A549 (cell line): ENCODE measurements around the gene ZHX3. TPM values are rescaled to one million over a fixed set of nuclear protein-coding genes. Genes with fewer than 3 reads are reported as not detected.

Experiments used
- ATAC-seq, 2 experiments: fragments of 200-7000 bp in 1 of 2; fragments of >200 bp in 1 of 2; cut with Nextera tagmentation in 1 of 2; cut with Tn5 transposase in 1 of 2; 3 replicates each; pipeline versions ENCODE4 v1.8.0 to v1.9.1; 2018 to 2020; ENCODE audit warnings: mild to moderate bottlenecking in 1 of 2, moderate library complexity in 1 of 2
- CTCF ChIA-PET: fragments of 300-600 bp; sonication (Branson Sonifier 250); formaldehyde crosslinking; extraction: SDS; loops from one replicate; lab custom pipeline; 2021; ENCODE audit warnings: antibody characterized with exemption, inconsistent platforms; lab: Yijun Ruan, JAX
- POLR2A ChIA-PET: fragments of 350-600 bp; formaldehyde crosslinking; extraction: SDS; loops from one replicate; lab custom pipeline; 2021; ENCODE audit warnings: antibody characterized with exemption, inconsistent platforms; lab: Yijun Ruan, JAX
- DNase-seq, 2 experiments: peaks; one replicate each; pipeline versions ENCODE4 v3.0.0 to v3.0.0-alpha.2; 2011 to 2016; ENCODE audit warnings: low read depth in 1 of 2, low spot score in 1 of 2
- FAIRE-seq: peaks from 2 replicates; lab custom pipeline; 2011; peaks lifted over from hg19 to GRCh38; lab: Jason Lieb, UNC
- H3K27ac ChIP-seq, 2 experiments: fragments of >200 bp; sonication (Bioruptor Twin); formaldehyde crosslinking; 3 replicates each; pipeline ENCODE4 v1.5.1; 2016 to 2017
- H3K4me1 ChIP-seq: fragments of >200 bp; sonication (Bioruptor Twin); formaldehyde crosslinking; 3 replicates; pipeline ENCODE4 v1.6.1; 2016
- H3K4me2 ChIP-seq: fragments of >200 bp; sonication (Bioruptor Twin); formaldehyde crosslinking; 3 replicates; pipeline ENCODE4 v1.6.1; 2016
- H3K4me3 ChIP-seq: fragments of >200 bp; sonication (Bioruptor Twin); formaldehyde crosslinking; 3 replicates; pipeline ENCODE4 v1.5.1; 2016
- H3K9me3 ChIP-seq: fragments of >200 bp; sonication (Bioruptor Twin); formaldehyde crosslinking; 3 replicates; pipeline ENCODE4 v1.6.1; 2016
- CHD4 ChIP-seq: fragments of 200-600 bp; sonication (generic); IDR thresholded peaks from 2 replicates; pipeline ENCODE4 v1.6.1; 2016; ENCODE audit warnings: antibody characterized with exemption, mild to moderate bottlenecking, borderline replicate concordance
- EHF ChIP-seq: fragments of 250-450 bp; sonication (Bioruptor Pico); IDR thresholded peaks from 2 replicates; pipeline ENCODE4 v1.5.0; 2020; ENCODE audit warnings: mild to moderate bottlenecking
- ELK1 ChIP-seq: fragments of 150-350 bp; IDR thresholded peaks from 2 replicates; pipeline ENCODE4 v1.6.1; 2014; ENCODE audit warnings: low read depth, mild to moderate bottlenecking, low read length
- FOSB ChIP-seq: fragments of 250-450 bp; sonication (Bioruptor Pico); IDR thresholded peaks from 2 replicates; pipeline ENCODE4 v1.5.0; 2020; ENCODE audit warnings: mild to moderate bottlenecking, moderate library complexity
- HEYL ChIP-seq: fragments of 250-450 bp; sonication (Bioruptor Pico); IDR thresholded peaks from 2 replicates; pipeline ENCODE4 v1.8.0; 2021; ENCODE audit warnings: mild to moderate bottlenecking, moderate library complexity
- HMGXB4 ChIP-seq: fragments of 250-450 bp; sonication (Bioruptor Pico); IDR thresholded peaks from 2 replicates; pipeline ENCODE4 v1.5.0; 2021; ENCODE audit warnings: mild to moderate bottlenecking, moderate library complexity, borderline replicate concordance
- HOXB5 ChIP-seq: fragments of 250-450 bp; sonication (Bioruptor Pico); IDR thresholded peaks from 2 replicates; pipeline ENCODE4 v1.5.0; 2020; ENCODE audit warnings: mild to moderate bottlenecking, moderate library complexity
- KDM5A ChIP-seq: fragments of 200-600 bp; sonication (generic); IDR thresholded peaks from 2 replicates; pipeline ENCODE4 v1.6.1; 2016; ENCODE audit warnings: antibody characterized with exemption, mild to moderate bottlenecking
- MAFK ChIP-seq: fragments of 450-650 bp; IDR thresholded peaks from 2 replicates; pipeline ENCODE4 v1.6.1; 2014; ENCODE audit not compliant: partially characterized antibody
- MAZ ChIP-seq: fragments of 150-350 bp; IDR thresholded peaks from 2 replicates; pipeline ENCODE4 v1.6.1; 2014; ENCODE audit warnings: antibody characterized with exemption, low read depth, low read length, borderline replicate concordance
- MYC ChIP-seq: IDR thresholded peaks from 2 replicates; pipeline ENCODE4 v1.6.1; 2012; ENCODE audit warnings: mild to moderate bottlenecking, inconsistent platforms, low read length, improper control_type of control experiment, borderline replicate concordance
- NFE2L2 ChIP-seq: fragments of 150-350 bp; conservative IDR thresholded peaks from 2 replicates; pipeline ENCODE4 v1.6.1; 2014; ENCODE audit warnings: low read length
- POLR2A ChIP-seq: IDR thresholded peaks from 2 replicates; pipeline ENCODE4 v1.6.1; 2012; ENCODE audit warnings: mild to moderate bottlenecking, low read length
- RAD21 ChIP-seq, 2 experiments: fragments of >200 bp in 1 of 2; sonication (Bioruptor Twin) in 1 of 2; formaldehyde crosslinking in 1 of 2; IDR thresholded peaks in 1 of 2; conservative IDR thresholded peaks in 1 of 2; 2 replicates in 1 of 2; 3 replicates in 1 of 2; pipeline ENCODE4 v1.6.1; 2012 to 2018; ENCODE audit warnings: inconsistent platforms in 1 of 2
- RARB ChIP-seq: fragments of 250-450 bp; sonication (Bioruptor Pico); IDR thresholded peaks from 2 replicates; pipeline ENCODE4 v1.8.0; 2021; ENCODE audit warnings: mild to moderate bottlenecking, moderate library complexity
- RNF2 ChIP-seq: fragments of 200-600 bp; sonication (generic); IDR thresholded peaks from 2 replicates; pipeline ENCODE4 v1.6.1; 2016; ENCODE audit warnings: low read depth, mild to moderate bottlenecking, antibody characterized with exemption, moderate library complexity, borderline replicate concordance
- TFCP2L1 ChIP-seq: fragments of 250-450 bp; sonication (Bioruptor Pico); IDR thresholded peaks from 2 replicates; pipeline ENCODE4 v1.5.0; 2021; ENCODE audit warnings: mild to moderate bottlenecking
- WGBS: methylation state at CpG from one replicate; pipeline ENCODE4 v1.1.6; 2017; ENCODE audit errors: missing lambda C conversion rate; 5-methylcytosine and 5-hydroxymethylcytosine counted together
- polyA plus RNA-seq, 4 experiments: library from polyadenylated mRNA; depleted of rRNA in 3 of 4; stranded (reverse); fragments of >200 nt; fragmentation: RNase III in 1 of 4; extraction: RNeasy Plus Mini Kit Qiagen cat#74134 plus additional on column Dnase treatment in 1 of 4; gene quantifications; 2 replicates in 3 of 4; 3 replicates in 1 of 4; pipeline ENCODE4 v1.2.3, GENCODE V29; 2011 to 2017
- TF ChIP-seq, protein P1 (sequence below): fragments of 200-600 bp; sonication (generic); IDR thresholded peaks from 2 replicates; pipeline ENCODE4 v1.6.1; 2016; ENCODE audit warnings: antibody characterized with exemption, mild to moderate bottlenecking, moderate library complexity
- TF ChIP-seq, protein P2 (sequence below): IDR thresholded peaks from 2 replicates; pipeline ENCODE4 v1.6.1; 2012
- TF ChIP-seq, protein P3 (sequence below): IDR thresholded peaks from 2 replicates; pipeline ENCODE4 v1.6.1; 2012

The ZHX3 gene
- polyA plus RNA-seq, 2 of the 4 experiments (the other 2 are of a cell fraction), result 3.6 to 4.1 TPM

DNA sequence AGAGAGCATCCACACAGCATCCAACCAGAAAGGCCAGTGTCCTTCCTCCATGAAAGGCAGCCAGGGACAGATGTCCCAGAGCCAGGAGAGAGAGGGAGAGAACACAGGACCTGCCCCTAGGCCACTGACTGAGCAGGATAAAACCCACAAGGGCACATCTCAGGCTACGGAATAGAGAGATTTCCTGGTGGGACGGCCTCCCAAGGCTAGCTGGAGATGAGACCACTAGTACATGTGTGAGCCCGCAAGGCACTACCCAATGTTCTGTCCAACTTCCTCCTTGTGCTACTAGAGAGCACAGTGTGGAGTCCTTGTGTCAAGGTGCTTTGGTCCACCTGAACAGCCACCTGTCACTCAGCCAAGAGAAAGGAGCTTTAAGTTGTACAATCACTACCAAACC is 136.0 kb downstream of the ZHX3 start:
- no peak for DNase-seq
- CTCF ChIA-PET, result interaction anchor here (1.5 to 4.1 kb wide), 3 partner anchors 8 to 158 kb away, joined by 5 to 19 read pairs (median 10); no protein-coding TSS in a partner anchor
- H3K4me3 ChIP-seq, result no peak overlapping the region
- POLR2A ChIA-PET, result no interaction called here
- H3K4me1 ChIP-seq, result peaks cover 13% of the 10 kb centered on the region; the same call in 2 of the 3 replicates
- no peak overlapping the region for H3K27ac ChIP-seq
- FAIRE-seq, result no peak
- no peak overlapping the region for H3K4me2 ChIP-seq
- WGBS, result 96% methylated on average over 3 of the region's 3 CpGs
- no peaks in the 10 kb centered on the region for H3K9me3 ChIP-seq
- TF ChIP-seq, protein P1, sequence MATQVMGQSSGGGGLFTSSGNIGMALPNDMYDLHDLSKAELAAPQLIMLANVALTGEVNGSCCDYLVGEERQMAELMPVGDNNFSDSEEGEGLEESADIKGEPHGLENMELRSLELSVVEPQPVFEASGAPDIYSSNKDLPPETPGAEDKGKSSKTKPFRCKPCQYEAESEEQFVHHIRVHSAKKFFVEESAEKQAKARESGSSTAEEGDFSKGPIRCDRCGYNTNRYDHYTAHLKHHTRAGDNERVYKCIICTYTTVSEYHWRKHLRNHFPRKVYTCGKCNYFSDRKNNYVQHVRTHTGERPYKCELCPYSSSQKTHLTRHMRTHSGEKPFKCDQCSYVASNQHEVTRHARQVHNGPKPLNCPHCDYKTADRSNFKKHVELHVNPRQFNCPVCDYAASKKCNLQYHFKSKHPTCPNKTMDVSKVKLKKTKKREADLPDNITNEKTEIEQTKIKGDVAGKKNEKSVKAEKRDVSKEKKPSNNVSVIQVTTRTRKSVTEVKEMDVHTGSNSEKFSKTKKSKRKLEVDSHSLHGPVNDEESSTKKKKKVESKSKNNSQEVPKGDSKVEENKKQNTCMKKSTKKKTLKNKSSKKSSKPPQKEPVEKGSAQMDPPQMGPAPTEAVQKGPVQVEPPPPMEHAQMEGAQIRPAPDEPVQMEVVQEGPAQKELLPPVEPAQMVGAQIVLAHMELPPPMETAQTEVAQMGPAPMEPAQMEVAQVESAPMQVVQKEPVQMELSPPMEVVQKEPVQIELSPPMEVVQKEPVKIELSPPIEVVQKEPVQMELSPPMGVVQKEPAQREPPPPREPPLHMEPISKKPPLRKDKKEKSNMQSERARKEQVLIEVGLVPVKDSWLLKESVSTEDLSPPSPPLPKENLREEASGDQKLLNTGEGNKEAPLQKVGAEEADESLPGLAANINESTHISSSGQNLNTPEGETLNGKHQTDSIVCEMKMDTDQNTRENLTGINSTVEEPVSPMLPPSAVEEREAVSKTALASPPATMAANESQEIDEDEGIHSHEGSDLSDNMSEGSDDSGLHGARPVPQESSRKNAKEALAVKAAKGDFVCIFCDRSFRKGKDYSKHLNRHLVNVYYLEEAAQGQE, result no peak
- TF ChIP-seq RARB (CRISPR knock-in tag) (no peak), POLR2A (no peak), MAZ (no peak), FOSB (CRISPR knock-in tag) (no peak), EHF (CRISPR knock-in tag) (no peak), MAFK (no peak), RAD21 (conservative IDR thresholded peaks at IDR 0.05 in 1 of 2, IDR thresholded peaks at IDR 0.05 in 1 of 2) (no peak), HOXB5 (CRISPR knock-in tag) (no peak), KDM5A (no peak), HMGXB4 (no peak), RNF2 (no peak), NFE2L2 (no peak), CHD4 (no peak), HEYL (CRISPR knock-in tag) (no peak), TFCP2L1 (no peak)
- TF ChIP-seq, protein P2, sequence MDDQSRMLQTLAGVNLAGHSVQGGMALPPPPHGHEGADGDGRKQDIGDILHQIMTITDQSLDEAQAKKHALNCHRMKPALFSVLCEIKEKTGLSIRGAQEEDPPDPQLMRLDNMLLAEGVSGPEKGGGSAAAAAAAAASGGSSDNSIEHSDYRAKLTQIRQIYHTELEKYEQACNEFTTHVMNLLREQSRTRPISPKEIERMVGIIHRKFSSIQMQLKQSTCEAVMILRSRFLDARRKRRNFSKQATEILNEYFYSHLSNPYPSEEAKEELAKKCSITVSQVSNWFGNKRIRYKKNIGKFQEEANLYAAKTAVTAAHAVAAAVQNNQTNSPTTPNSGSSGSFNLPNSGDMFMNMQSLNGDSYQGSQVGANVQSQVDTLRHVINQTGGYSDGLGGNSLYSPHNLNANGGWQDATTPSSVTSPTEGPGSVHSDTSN, result no peak
- no peak for ATAC-seq

DNA sequence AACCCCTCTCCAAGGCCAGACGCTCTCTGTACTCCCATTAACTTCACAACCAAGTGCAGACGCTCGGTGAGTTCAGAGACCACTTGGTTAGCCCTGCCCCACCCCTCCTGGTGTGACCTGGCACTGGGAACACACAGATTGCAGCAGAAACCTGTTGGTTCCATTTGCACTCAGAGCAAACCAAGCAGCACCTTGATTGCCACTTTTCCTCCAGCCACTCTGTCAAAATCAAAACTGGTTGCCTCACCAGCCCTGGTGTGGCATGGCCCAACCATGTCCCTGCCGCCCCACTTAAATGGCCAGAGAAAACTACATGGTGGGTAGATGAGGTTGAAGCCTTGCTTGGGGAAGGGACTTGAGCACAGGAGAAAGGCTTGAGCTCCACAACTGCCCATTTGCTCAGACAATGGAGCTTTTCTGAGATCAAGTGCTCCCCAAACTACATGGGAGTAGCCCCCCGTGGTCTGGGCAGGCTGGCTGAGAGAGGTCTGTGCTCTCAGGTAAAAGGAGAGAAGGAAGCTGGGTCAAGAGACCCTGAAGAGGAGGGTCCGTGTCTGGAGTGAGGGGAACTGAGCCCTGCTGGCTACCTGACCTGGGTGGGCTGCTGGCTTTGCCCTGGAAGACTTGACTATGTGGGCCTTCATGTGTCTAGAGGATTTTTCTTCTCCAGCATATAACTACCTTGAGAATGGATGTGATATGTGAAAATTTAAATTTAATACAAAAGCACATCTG is 136.8 kb downstream of the ZHX3 start:
- H3K27ac ChIP-seq, result no peak overlapping the region
- ATAC-seq, result no peak
- no peak for FAIRE-seq
- H3K4me1 ChIP-seq, result peaks cover 13% of the 10 kb centered on the region; the same call in 2 of the 3 replicates
- H3K9me3 ChIP-seq, result no peaks in the 10 kb centered on the region
- WGBS, result 83% methylated on average over 6 of the region's 6 CpGs
- no peak for TF ChIP-seq ELK1
- TF ChIP-seq MYC, result no peak
- TF ChIP-seq, protein P3, sequence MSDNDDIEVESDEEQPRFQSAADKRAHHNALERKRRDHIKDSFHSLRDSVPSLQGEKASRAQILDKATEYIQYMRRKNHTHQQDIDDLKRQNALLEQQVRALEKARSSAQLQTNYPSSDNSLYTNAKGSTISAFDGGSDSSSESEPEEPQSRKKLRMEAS, result no peak
- no peak overlapping the region for H3K4me3 ChIP-seq
- no peak overlapping the region for H3K4me2 ChIP-seq
- DNase-seq, result no peak
- CTCF ChIA-PET, result interaction anchor here (1.0 to 4.1 kb wide), 6 partner anchors 8 to 160 kb away, joined by 3 to 19 read pairs (median 4); partner anchors contain the start of gene LPIN3
- POLR2A ChIA-PET, result no interaction called here
